ENCODE measurements around the gene WDR86.

Gene WDR86

GRCh38 chr7:151404216-151405011, 5.4 kb downstream of the WDR86 start:
- peak overlapping the region; percentile 31 to 98 for H3K27ac Mint-ChIP-seq
- H3K36me3 Mint-ChIP-seq (ENCODE audit: insufficient read depth), result peaks cover 19% of the 10 kb centered on the region
- H3K4me3 Mint-ChIP-seq, result peak overlapping the region in 1 of 2 donors; percentile 27
- DNase-seq, result peak in 2 of 3 experiments; percentile 31 to 32
- no peaks in the 10 kb centered on the region for H3K27me3 Mint-ChIP-seq
- H3K9me3 Mint-ChIP-seq, result no peaks in the 10 kb centered on the region
- ATAC-seq (replicated peaks), result peak; percentile 13
- H3K4me1 Mint-ChIP-seq (ENCODE audit: low read depth in 2 of 2), result peaks cover 8 to 35% of the 10 kb centered on the region in 2 donors

GRCh38 chr7:151403764-151404163, 6.1 kb downstream of the WDR86 start:
- Mint-ChIP-seq H3K9me3 (no peaks in the 10 kb centered on the region), H3K27ac (peak overlapping the region; percentile 10 to 98), H3K4me1 (ENCODE audit: low read depth in 2 of 2) (peaks cover 7 to 39% of the 10 kb centered on the region in 2 donors), H3K27me3 (no peaks in the 10 kb centered on the region), H3K4me3 (peak overlapping the region in 1 of 2 donors; percentile 27), H3K36me3 (ENCODE audit: insufficient read depth) (peaks cover 13% of the 10 kb centered on the region)
- DNase-seq (no peak), ATAC-seq (replicated peaks) (no peak)

GRCh38 chr7:151402029-151402835, 7.6 kb downstream of the WDR86 start:
- no peaks in the 10 kb centered on the region for H3K27me3 Mint-ChIP-seq
- H3K9me3 Mint-ChIP-seq, result no peaks in the 10 kb centered on the region
- H3K27ac Mint-ChIP-seq, result peak overlapping the region in 1 of 2 donors; percentile 65
- DNase-seq (no peak), ATAC-seq (replicated peaks) (no peak)
- no peak overlapping the region for H3K4me3 Mint-ChIP-seq
- peaks cover 8% of the 10 kb centered on the region for H3K36me3 Mint-ChIP-seq (ENCODE audit: insufficient read depth)
- H3K4me1 Mint-ChIP-seq (ENCODE audit: low read depth in 2 of 2), result peaks cover 3 to 42% of the 10 kb centered on the region in 2 donors

GRCh38 chr7:151400626-151401315, 9.1 kb downstream of the WDR86 start:
- H3K27me3 Mint-ChIP-seq, result no peaks in the 10 kb centered on the region
- peaks cover 3 to 42% of the 10 kb centered on the region in 2 donors for H3K4me1 Mint-ChIP-seq (ENCODE audit: low read depth in 2 of 2)
- no peaks in the 10 kb centered on the region for H3K9me3 Mint-ChIP-seq
- ATAC-seq (replicated peaks), result peak; percentile 43
- no peak for DNase-seq
- peak overlapping the region in 1 of 2 donors; percentile 32 for H3K27ac Mint-ChIP-seq
- H3K36me3 Mint-ChIP-seq (ENCODE audit: insufficient read depth), result peaks cover 8% of the 10 kb centered on the region
- H3K4me3 Mint-ChIP-seq, result no peak overlapping the region

GRCh38 chr7:151399906-151400305, 9.9 kb downstream of the WDR86 start:
- Mint-ChIP-seq H3K4me3 (no peak overlapping the region), H3K27ac (no peak overlapping the region), H3K9me3 (no peaks in the 10 kb centered on the region), H3K36me3 (ENCODE audit: insufficient read depth) (peaks cover 4% of the 10 kb centered on the region), H3K27me3 (no peaks in the 10 kb centered on the region), H3K4me1 (ENCODE audit: low read depth in 2 of 2) (peaks cover 3 to 40% of the 10 kb centered on the region in 2 donors)
- no peak for ATAC-seq (replicated peaks)
- DNase-seq, result no peak

- Mint-ChIP-seq H3K27me3 (no peaks in the 10 kb centered on the region), H3K36me3 (ENCODE audit: insufficient read depth) (peaks cover 4% of the 10 kb centered on the region), H3K27ac (no peak overlapping the region), H3K4me1 (ENCODE audit: low read depth in 2 of 2) (peaks cover 3 to 37% of the 10 kb centered on the region in 2 donors), H3K9me3 (no peaks in the 10 kb centered on the region), H3K4me3 (no peak overlapping the region)
- DNase-seq (no peak), ATAC-seq (replicated peaks) (no peak)
These were observed 10.6 kb downstream of the WDR86 start for GRCh38 chr7:151399305-151399601.

- DNase-seq (no peak), ATAC-seq (replicated peaks) (no peak)
- Mint-ChIP-seq H3K4me3 (no peak overlapping the region), H3K4me1 (ENCODE audit: low read depth in 2 of 2) (peaks cover 3 to 35% of the 10 kb centered on the region in 2 donors), H3K27me3 (no peaks in the 10 kb centered on the region), H3K36me3 (ENCODE audit: insufficient read depth) (peaks cover 4% of the 10 kb centered on the region), H3K27ac (no peak overlapping the region), H3K9me3 (no peaks in the 10 kb centered on the region)
These were observed 11.2 kb downstream of the WDR86 start for GRCh38 chr7:151398446-151399304.

- Mint-ChIP-seq H3K4me1 (ENCODE audit: low read depth in 2 of 2) (peaks cover under 1 to 32% of the 10 kb centered on the region in 2 donors), H3K4me3 (peak overlapping the region in 1 of 2 donors; percentile 38), H3K27me3 (no peaks in the 10 kb centered on the region), H3K9me3 (no peaks in the 10 kb centered on the region), H3K27ac (peak overlapping the region in 1 of 2 donors; percentile 70), H3K36me3 (ENCODE audit: insufficient read depth) (peaks cover 4% of the 10 kb centered on the region)
- DNase-seq, result no peak
- ATAC-seq (replicated peaks), result peak; percentile 23
These were observed 12.8 kb downstream of the WDR86 start for GRCh38 chr7:151397026-151397425.

GRCh38 chr7:151396328-151396970, 13.4 kb downstream of the WDR86 start:
- no peaks in the 10 kb centered on the region for H3K27me3 Mint-ChIP-seq
- H3K9me3 Mint-ChIP-seq, result no peaks in the 10 kb centered on the region
- H3K36me3 Mint-ChIP-seq (ENCODE audit: insufficient read depth), result peaks cover 4% of the 10 kb centered on the region
- H3K4me3 Mint-ChIP-seq, result no peak overlapping the region
- ATAC-seq (replicated peaks), result peak; percentile 12
- DNase-seq, result no peak
- H3K27ac Mint-ChIP-seq, result peak overlapping the region in 1 of 2 donors; percentile 70
- H3K4me1 Mint-ChIP-seq (ENCODE audit: low read depth in 2 of 2), result peaks cover 0 to 32% of the 10 kb centered on the region in 2 donors

- H3K9me3 Mint-ChIP-seq, result no peaks in the 10 kb centered on the region
- H3K4me3 Mint-ChIP-seq, result no peak overlapping the region
- peaks cover 0 to 29% of the 10 kb centered on the region in 2 donors for H3K4me1 Mint-ChIP-seq (ENCODE audit: low read depth in 2 of 2)
- no peak overlapping the region for H3K27ac Mint-ChIP-seq
- ATAC-seq (replicated peaks), result no peak
- H3K36me3 Mint-ChIP-seq (ENCODE audit: insufficient read depth), result peaks cover 4% of the 10 kb centered on the region
- peaks cover 10 to 11% of the 10 kb centered on the region in 2 donors for H3K27me3 Mint-ChIP-seq
- no peak for DNase-seq
These were observed 14.8 kb downstream of the WDR86 start for GRCh38 chr7:151395036-151395367.

GRCh38 chr7:151394076-151395035, 15.5 kb downstream of the WDR86 start:
- Mint-ChIP-seq H3K4me3 (no peak overlapping the region), H3K36me3 (ENCODE audit: insufficient read depth) (peaks cover 4% of the 10 kb centered on the region)
- no peak for DNase-seq

More at GRCh38 chr7:151394076-151395035, 15.5 kb downstream of the WDR86 start:
- Mint-ChIP-seq H3K9me3 (no peaks in the 10 kb centered on the region), H3K4me1 (ENCODE audit: low read depth in 2 of 2) (peaks cover 0 to 26% of the 10 kb centered on the region in 2 donors), H3K27ac (no peak overlapping the region), H3K27me3 (peaks cover 10 to 11% of the 10 kb centered on the region in 2 donors)
- no peak for ATAC-seq (replicated peaks)

Measured in effector memory CD8-positive, alpha-beta T cell (primary cell).